ENCODE data around the gene CYP17A1.
"Not testable (repeated sequence)": the region's sequence is repeated elsewhere in the genome, so short reads cannot be mapped to it uniquely, and the experiment has no call there.

CYP17A1 gene

DNA sequence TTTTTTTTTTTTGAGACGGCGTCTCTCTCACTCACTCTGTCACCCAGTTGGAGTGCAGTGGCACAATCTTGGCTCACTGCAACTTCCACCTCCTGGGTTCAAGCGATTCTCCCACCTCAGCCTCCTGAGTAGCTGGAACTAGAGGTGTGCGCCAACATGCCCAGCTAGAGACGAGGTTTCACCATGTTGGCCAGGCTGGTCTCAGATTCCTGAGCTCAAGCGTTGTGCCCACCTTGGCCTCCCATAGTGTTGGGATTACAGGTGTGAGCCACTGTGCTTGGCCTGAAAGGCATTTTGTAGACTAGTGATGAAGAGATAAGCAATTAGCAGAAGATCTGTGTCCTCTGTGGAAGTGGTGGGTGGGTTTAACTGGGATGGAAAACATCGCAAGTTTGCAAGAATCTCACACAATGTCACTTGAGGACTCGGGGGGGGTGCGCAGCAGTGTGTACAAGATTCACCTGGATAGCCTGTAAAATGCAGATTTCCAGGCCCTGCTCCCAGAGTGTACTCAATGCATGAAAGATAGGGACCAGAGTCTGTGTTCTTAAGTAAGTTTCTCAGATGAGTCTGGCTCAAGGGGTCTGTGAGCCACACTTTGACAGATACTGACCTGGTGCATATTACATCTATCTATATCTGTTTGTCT is 10.9 kb downstream of the CYP17A1 start:
- no peak overlapping the region for H3K27ac ChIP-seq (ENCODE audit: poor library complexity, severe bottlenecking)
- H3K9me3 ChIP-seq (ENCODE audit: severe bottlenecking) = no peaks in the 10 kb centered on the region
- ATAC-seq (ENCODE audit: low read depth) (no peak), DNase-seq (ENCODE audit: low spot score) (no peak)
- TF ChIP-seq, protein P1, sequence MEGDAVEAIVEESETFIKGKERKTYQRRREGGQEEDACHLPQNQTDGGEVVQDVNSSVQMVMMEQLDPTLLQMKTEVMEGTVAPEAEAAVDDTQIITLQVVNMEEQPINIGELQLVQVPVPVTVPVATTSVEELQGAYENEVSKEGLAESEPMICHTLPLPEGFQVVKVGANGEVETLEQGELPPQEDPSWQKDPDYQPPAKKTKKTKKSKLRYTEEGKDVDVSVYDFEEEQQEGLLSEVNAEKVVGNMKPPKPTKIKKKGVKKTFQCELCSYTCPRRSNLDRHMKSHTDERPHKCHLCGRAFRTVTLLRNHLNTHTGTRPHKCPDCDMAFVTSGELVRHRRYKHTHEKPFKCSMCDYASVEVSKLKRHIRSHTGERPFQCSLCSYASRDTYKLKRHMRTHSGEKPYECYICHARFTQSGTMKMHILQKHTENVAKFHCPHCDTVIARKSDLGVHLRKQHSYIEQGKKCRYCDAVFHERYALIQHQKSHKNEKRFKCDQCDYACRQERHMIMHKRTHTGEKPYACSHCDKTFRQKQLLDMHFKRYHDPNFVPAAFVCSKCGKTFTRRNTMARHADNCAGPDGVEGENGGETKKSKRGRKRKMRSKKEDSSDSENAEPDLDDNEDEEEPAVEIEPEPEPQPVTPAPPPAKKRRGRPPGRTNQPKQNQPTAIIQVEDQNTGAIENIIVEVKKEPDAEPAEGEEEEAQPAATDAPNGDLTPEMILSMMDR (IDR thresholded peaks at IDR 0.05; ENCODE audit: poor library complexity, severe bottlenecking) = no peak
- H3K27me3 ChIP-seq (ENCODE audit: insufficient read depth, poor library complexity, severe bottlenecking) = no peaks in the 10 kb centered on the region
- H3K4me1 ChIP-seq (ENCODE audit: insufficient read depth, poor library complexity, severe bottlenecking) = no peaks in the 10 kb centered on the region
- no peaks in the 10 kb centered on the region for H3K36me3 ChIP-seq (ENCODE audit: low read depth)
- no peak overlapping the region for H3K4me3 ChIP-seq (ENCODE audit: severe bottlenecking)

DNA sequence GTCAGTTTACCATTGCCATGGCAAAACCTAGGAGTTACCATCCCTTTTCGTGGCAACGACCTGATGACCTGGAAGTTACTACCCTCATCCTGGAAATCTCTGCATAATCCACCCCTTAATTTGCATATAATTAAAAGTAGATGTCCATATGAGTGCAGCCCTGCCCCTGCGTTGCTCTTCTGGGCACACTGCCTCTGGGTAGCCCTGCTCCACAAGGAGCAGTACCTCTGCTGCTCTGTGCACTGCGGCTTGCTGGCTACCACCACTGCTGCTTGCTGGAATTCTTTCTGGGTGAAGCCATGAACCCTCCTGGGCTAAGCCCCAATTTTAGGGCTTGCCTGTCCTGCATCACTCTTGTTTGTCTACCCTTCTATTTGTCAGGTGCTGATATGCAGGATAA is 12.5 kb downstream of the CYP17A1 start:
- no peaks in the 10 kb centered on the region for H3K27me3 ChIP-seq (ENCODE audit: insufficient read depth, poor library complexity, severe bottlenecking)
- TF ChIP-seq, protein P1 (IDR thresholded peaks at IDR 0.05; ENCODE audit: poor library complexity, severe bottlenecking) = no peak
- no peaks in the 10 kb centered on the region for H3K9me3 ChIP-seq (ENCODE audit: severe bottlenecking)
- no peaks in the 10 kb centered on the region for H3K36me3 ChIP-seq (ENCODE audit: low read depth)
- no peak overlapping the region for H3K27ac ChIP-seq (ENCODE audit: poor library complexity, severe bottlenecking)
- no peaks in the 10 kb centered on the region for H3K4me1 ChIP-seq (ENCODE audit: insufficient read depth, poor library complexity, severe bottlenecking)
- ATAC-seq (ENCODE audit: low read depth) (no peak), DNase-seq (ENCODE audit: low spot score) (no peak)
- no peak overlapping the region for H3K4me3 ChIP-seq (ENCODE audit: severe bottlenecking)

DNA sequence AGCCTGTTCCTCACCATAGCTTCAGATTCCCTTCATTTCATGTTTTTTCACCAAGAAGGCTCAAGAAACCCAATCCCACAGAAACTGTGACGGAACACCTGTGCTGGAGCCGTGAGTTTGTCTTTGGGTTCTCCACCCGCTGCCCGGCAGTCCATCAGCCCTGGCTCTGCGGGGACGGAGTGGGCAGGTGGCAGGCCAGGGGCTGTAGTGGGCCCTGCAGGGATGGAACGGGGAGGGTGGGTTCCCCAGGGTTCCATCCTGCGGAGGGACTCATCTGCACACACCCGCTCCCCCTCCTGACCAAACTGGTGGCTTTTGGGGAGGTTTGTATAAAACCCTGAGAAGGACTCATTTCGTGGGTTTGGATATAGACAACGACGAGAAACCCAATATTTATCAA is 15.0 kb downstream of the CYP17A1 start:
- no peaks in the 10 kb centered on the region for H3K36me3 ChIP-seq (ENCODE audit: low read depth)
- no peaks in the 10 kb centered on the region for H3K27me3 ChIP-seq (ENCODE audit: insufficient read depth, poor library complexity, severe bottlenecking)
- H3K9me3 ChIP-seq (ENCODE audit: severe bottlenecking) = no peaks in the 10 kb centered on the region
- TF ChIP-seq, protein P1 (IDR thresholded peaks at IDR 0.05; ENCODE audit: poor library complexity, severe bottlenecking) = no peak
- DNase-seq (ENCODE audit: low spot score) (no peak), ATAC-seq (ENCODE audit: low read depth) (no peak)
- no peak overlapping the region for H3K4me3 ChIP-seq (ENCODE audit: severe bottlenecking)
- no peak overlapping the region for H3K27ac ChIP-seq (ENCODE audit: poor library complexity, severe bottlenecking)
- no peaks in the 10 kb centered on the region for H3K4me1 ChIP-seq (ENCODE audit: insufficient read depth, poor library complexity, severe bottlenecking)

DNA sequence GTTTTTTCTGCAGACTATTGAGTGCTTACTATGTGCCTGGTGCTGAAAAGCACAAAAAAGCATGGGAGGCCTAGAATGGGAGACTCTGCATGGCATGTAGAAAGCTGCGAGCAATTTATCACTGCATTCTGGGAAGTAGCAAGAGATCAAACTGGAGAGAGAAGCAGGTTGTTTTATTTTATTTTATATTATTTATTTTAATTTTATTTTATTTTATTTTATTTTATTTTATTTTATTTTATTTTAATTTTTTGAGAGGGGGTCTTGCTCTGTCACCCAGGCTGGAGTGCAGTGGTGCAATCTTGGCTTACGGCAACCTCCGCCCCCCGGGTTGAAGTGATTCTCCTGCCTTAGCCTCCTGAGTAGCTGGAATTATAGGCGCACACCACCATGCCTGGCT is 17.2 kb downstream of the CYP17A1 start:
- not testable (repeated sequence) for H3K27me3 ChIP-seq (ENCODE audit: insufficient read depth, poor library complexity, severe bottlenecking); H3K4me3 ChIP-seq (ENCODE audit: severe bottlenecking); ATAC-seq (ENCODE audit: low read depth); H3K27ac ChIP-seq (ENCODE audit: poor library complexity, severe bottlenecking); DNase-seq (ENCODE audit: low spot score); H3K9me3 ChIP-seq (ENCODE audit: severe bottlenecking); H3K36me3 ChIP-seq (ENCODE audit: low read depth)
- H3K4me1 ChIP-seq (ENCODE audit: insufficient read depth, poor library complexity, severe bottlenecking) = peaks cover 12% of the 10 kb centered on the region

DNA sequence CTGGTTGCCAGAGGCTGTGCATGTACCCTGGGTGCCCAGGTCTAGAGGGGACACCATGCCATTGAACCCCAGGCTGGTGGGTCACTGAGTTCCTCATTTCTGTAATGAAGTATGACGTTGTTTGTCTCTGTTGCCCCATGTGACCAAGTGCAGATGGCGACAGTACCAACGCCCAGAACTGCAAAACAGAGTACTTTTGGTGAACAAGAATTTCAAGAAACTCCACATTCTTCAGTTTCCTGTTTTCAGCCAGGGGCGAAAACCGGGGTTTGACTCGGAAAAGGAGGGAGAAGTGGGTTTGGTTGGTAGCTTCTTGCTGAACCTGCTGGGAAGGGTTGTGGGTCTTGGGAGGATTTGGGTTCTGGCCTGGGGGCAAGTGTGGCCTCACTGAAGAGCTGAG is 18.2 kb downstream of the CYP17A1 start:
- TF ChIP-seq, protein P1 (IDR thresholded peaks at IDR 0.05; ENCODE audit: poor library complexity, severe bottlenecking) = no peak

More for the DNA sequence above, 18.2 kb downstream of the CYP17A1 start:
- Histone ChIP-seq H3K4me3 (ENCODE audit: severe bottlenecking) (no peak overlapping the region), H3K9me3 (ENCODE audit: severe bottlenecking) (no peaks in the 10 kb centered on the region), H3K27me3 (ENCODE audit: insufficient read depth, poor library complexity, severe bottlenecking) (no peaks in the 10 kb centered on the region), H3K36me3 (ENCODE audit: low read depth) (0 out of 2 replicates have a peak, but pooled peaks cover under 1% of the 10 kb centered on the region), H3K4me1 (ENCODE audit: insufficient read depth, poor library complexity, severe bottlenecking) (peaks cover 15% of the 10 kb centered on the region), H3K27ac (ENCODE audit: poor library complexity, severe bottlenecking) (no peak overlapping the region)
- DNase-seq (ENCODE audit: low spot score) (no peak), ATAC-seq (ENCODE audit: low read depth) (no peak)
